GM12878 (cell line): ENCODE measurements around the gene DAPK3.

Experiments
- ATF7 ChIP-seq: fragments of 450-650 bp; IDR thresholded peaks from 2 replicates; pipeline ENCODE4 v1.6.1; 2016; ENCODE audit warnings: low read depth, mild to moderate bottlenecking
- CTCF ChIP-seq, 3 experiments: IDR thresholded peaks in 2 of 3; conservative IDR thresholded peaks in 1 of 3; 2 replicates each; pipeline ENCODE4 v1.5.1; 2011; ENCODE audit warnings: low read depth in 3 of 3, low read length in 3 of 3, mild to moderate bottlenecking in 3 of 3, control low read depth in 2 of 3, moderate library complexity in 2 of 3, inconsistent platforms in 1 of 3, mixed read lengths in 1 of 3; ENCODE audit not compliant: control insufficient read depth in 2 of 3, insufficient read depth in 1 of 3; ENCODE audit errors: extremely low read depth in 1 of 3
- ELK1 ChIP-seq: IDR thresholded peaks from 2 replicates; pipeline ENCODE4 v1.6.1; 2012; ENCODE audit warnings: low read depth, low read length, improper control_type of control experiment
- RBBP5 ChIP-seq: fragments of 200-600 bp; sonication (generic); conservative IDR thresholded peaks from 2 replicates; pipeline ENCODE4 v1.6.1; 2016
- RFX5 ChIP-seq: IDR thresholded peaks from 2 replicates; pipeline ENCODE4 v1.6.1; 2011; ENCODE audit warnings: low read depth, low read length, improper control_type of control experiment
- SMC3 ChIP-seq: IDR thresholded peaks from 2 replicates; pipeline ENCODE4 v1.6.1; 2011; ENCODE audit warnings: low read length, improper control_type of control experiment, borderline replicate concordance
- SP1 ChIP-seq: IDR thresholded peaks from one replicate; pipeline ENCODE4 v1.6.1; 2011; ENCODE audit warnings: low read depth, low read length
- TF ChIP-seq, protein P1 (sequence below): IDR thresholded peaks from 2 replicates; pipeline ENCODE4 v1.6.1; 2012; ENCODE audit warnings: low read depth, low read length, improper control_type of control experiment
- TF ChIP-seq, protein P2 (sequence below): fragments of 450-650 bp; IDR thresholded peaks from 2 replicates; pipeline ENCODE4 v1.6.1; 2014; ENCODE audit warnings: mild to moderate bottlenecking

DNA sequence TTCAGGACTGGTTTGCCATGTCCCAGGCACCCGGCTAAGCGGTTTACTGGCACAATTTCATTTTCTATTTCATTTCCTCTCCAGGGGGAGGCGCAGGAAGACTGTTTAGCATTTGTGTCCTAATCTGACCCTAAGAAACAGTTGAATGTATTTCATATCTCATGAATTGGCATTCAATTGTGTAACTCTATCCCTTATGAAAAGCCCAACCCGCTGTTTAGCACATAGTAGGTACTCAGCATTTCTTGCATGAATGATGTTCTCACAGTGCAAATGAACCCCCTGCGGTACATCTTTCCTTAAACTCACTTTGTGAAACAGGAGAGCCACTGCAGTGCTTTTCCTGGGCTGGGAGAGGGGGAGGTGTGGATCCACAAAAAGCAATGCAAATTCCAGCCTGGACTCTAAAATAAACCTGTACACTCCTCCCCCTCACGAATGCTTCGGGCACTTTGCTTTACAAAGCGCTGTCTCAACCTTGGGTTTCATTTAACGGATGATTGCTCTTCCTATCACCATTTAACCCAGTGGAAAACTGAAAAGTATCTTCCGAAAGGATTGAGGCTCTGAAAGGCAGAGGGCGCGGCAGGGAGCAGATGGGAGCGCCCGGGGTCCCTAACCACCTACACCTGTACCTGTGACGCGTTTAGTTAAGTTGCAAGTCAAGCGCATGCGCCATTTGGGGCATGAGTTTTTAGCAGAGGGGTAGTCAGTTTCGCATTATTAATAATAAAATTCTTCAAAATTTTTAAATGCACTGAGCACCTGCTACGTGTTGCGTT, 15.6 kb upstream of the DAPK3 start:
- TF ChIP-seq, protein P1, sequence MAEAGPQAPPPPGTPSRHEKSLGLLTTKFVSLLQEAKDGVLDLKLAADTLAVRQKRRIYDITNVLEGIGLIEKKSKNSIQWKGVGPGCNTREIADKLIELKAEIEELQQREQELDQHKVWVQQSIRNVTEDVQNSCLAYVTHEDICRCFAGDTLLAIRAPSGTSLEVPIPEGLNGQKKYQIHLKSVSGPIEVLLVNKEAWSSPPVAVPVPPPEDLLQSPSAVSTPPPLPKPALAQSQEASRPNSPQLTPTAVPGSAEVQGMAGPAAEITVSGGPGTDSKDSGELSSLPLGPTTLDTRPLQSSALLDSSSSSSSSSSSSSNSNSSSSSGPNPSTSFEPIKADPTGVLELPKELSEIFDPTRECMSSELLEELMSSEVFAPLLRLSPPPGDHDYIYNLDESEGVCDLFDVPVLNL, result no peak
- TF ChIP-seq CTCF (IDR thresholded peaks at IDR 0.05 in 2 of 3, conservative IDR thresholded peaks at IDR 0.05 in 1 of 3; ENCODE audit: control insufficient read depth in 2 of 3, extremely low read depth in 1 of 3, insufficient read depth in 1 of 3, low read depth in 3 of 3, low read length in 3 of 3), result peak; percentile 45 to 85 (median 69); a peak in 5 of 6 replicates
- TF ChIP-seq RBBP5, result no peak
- no peak for TF ChIP-seq ELK1
- peak; percentile 55; the same call in 1 of the 2 replicates for TF ChIP-seq SMC3
- no peak for TF ChIP-seq ATF7
- TF ChIP-seq, protein P2, sequence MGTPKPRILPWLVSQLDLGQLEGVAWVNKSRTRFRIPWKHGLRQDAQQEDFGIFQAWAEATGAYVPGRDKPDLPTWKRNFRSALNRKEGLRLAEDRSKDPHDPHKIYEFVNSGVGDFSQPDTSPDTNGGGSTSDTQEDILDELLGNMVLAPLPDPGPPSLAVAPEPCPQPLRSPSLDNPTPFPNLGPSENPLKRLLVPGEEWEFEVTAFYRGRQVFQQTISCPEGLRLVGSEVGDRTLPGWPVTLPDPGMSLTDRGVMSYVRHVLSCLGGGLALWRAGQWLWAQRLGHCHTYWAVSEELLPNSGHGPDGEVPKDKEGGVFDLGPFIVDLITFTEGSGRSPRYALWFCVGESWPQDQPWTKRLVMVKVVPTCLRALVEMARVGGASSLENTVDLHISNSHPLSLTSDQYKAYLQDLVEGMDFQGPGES, result no peak
- TF ChIP-seq RFX5, result no peak
- TF ChIP-seq SP1, result no peak
